ENCODE data around the gene YIPF4.
A peak's percentile ranks its signal among the peaks of the same experiment; 100 is the strongest.
"Not testable (repeated sequence)": the region's sequence is repeated elsewhere in the genome, so short reads cannot be mapped to it uniquely, and the experiment has no call there.

The YIPF4 gene

GRCh38 chr2:32277674-32278477, at the start of gene YIPF4:
Gene YIPF4 (plus strand): TSS chr2:32277904. CDS start chr2:32278156, 252 bp downstream.
- DNase-seq: peak; percentile 62

- DNase-seq: no peak
Observed at GRCh38 chr2:32228181-32228580, 49.5 kb upstream of the YIPF4 start.

GRCh38 chr2:32229635-32230034, 48.1 kb upstream of the YIPF4 start:
- no peak for DNase-seq

- no peak for DNase-seq
Observed at GRCh38 chr2:32231959-32232358, 45.7 kb upstream of the YIPF4 start.

GRCh38 chr2:32235315-32235714, 42.4 kb upstream of the YIPF4 start:
- DNase-seq: no peak

- no peak for DNase-seq
Observed at GRCh38 chr2:32237488-32237887, 40.2 kb upstream of the YIPF4 start.

- no peak for DNase-seq
Observed at GRCh38 chr2:32237996-32238395, 39.7 kb upstream of the YIPF4 start.

GRCh38 chr2:32242331-32242730, 35.4 kb upstream of the YIPF4 start:
- DNase-seq: no peak

- DNase-seq: no peak
Observed at GRCh38 chr2:32246911-32247310, 30.8 kb upstream of the YIPF4 start.

- no peak for DNase-seq
Observed at GRCh38 chr2:32248299-32248698, 29.4 kb upstream of the YIPF4 start.

- DNase-seq: no peak
Observed at GRCh38 chr2:32249731-32250236, 27.9 kb upstream of the YIPF4 start.

GRCh38 chr2:32250290-32250689, 27.4 kb upstream of the YIPF4 start:
- DNase-seq: no peak

GRCh38 chr2:32258242-32258641, 19.5 kb upstream of the YIPF4 start:
- DNase-seq: no peak

- no peak for DNase-seq
Observed at GRCh38 chr2:32260376-32260775, 17.3 kb upstream of the YIPF4 start.

- no peak for DNase-seq
Observed at GRCh38 chr2:32262105-32262504, 15.6 kb upstream of the YIPF4 start.

- no peak for DNase-seq
Observed at GRCh38 chr2:32264422-32265105, 13.1 kb upstream of the YIPF4 start, which contains the start of gene NLRC4. Gene NLRC4 (minus strand): TSS chr2:32264886. CDS start chr2:32256775, 8,111 bp downstream.

- no peak for DNase-seq
Observed at GRCh38 chr2:32271063-32271462, 6.6 kb upstream of the YIPF4 start.

- no peak for DNase-seq
Observed at GRCh38 chr2:32272279-32272678, 5.4 kb upstream of the YIPF4 start.

- DNase-seq: no peak
Observed at GRCh38 chr2:32274289-32274688, 3.4 kb upstream of the YIPF4 start.

- DNase-seq: not testable (repeated sequence)
Observed at GRCh38 chr2:32275790-32276189, 1.9 kb upstream of the YIPF4 start.

GRCh38 chr2:32277363-32277673, 386 bp upstream of the YIPF4 start:
- no peak for DNase-seq

- no peak for DNase-seq
Observed at GRCh38 chr2:32278478-32278853, 762 bp downstream of the YIPF4 start.

- DNase-seq: no peak
Observed at GRCh38 chr2:32284321-32284720, 6.6 kb downstream of the YIPF4 start.
